GM04503 (cell line): ENCODE measurements around the gene XRRA1.
"Not testable (repeated sequence)": the region's sequence is repeated elsewhere in the genome, so short reads cannot be mapped to it uniquely, and the experiment has no call there.

Experiments used
- DNase-seq: peaks from one replicate; pipeline ENCODE4 v3.0.0-alpha.2; 2012; ENCODE audit warnings: low read depth

The XRRA1 gene

GRCh38 chr11:74895340-74896116 lies 53.4 kb downstream of the XRRA1 start:
- no peak for DNase-seq

GRCh38 chr11:74893015-74893414 lies 55.9 kb downstream of the XRRA1 start:
- not testable (repeated sequence) for DNase-seq

GRCh38 chr11:74877132-74877531 lies 71.8 kb downstream of the XRRA1 start:
- DNase-seq, result no peak

GRCh38 chr11:74871037-74871436 lies 77.9 kb downstream of the XRRA1 start:
- no peak for DNase-seq

- DNase-seq, result peak; percentile 11
These were observed 78.4 kb downstream of the XRRA1 start for GRCh38 chr11:74870485-74870884.

GRCh38 chr11:74866557-74866956 lies 82.3 kb downstream of the XRRA1 start:
- no peak for DNase-seq

- no peak for DNase-seq
These were observed 85.5 kb downstream of the XRRA1 start for GRCh38 chr11:74863410-74863809.

GRCh38 chr11:74860743-74861142 lies 88.1 kb downstream of the XRRA1 start:
- no peak for DNase-seq

GRCh38 chr11:74853223-74853622 lies 95.7 kb downstream of the XRRA1 start:
- DNase-seq, result no peak

- peak; percentile 37 for DNase-seq
These were observed 99.1 kb downstream of the XRRA1 start for GRCh38 chr11:74849525-74850391.

GRCh38 chr11:74847895-74848294 lies 101.0 kb downstream of the XRRA1 start:
- DNase-seq, result no peak

GRCh38 chr11:74847395-74847794 lies 101.5 kb downstream of the XRRA1 start:
- DNase-seq, result no peak

- no peak for DNase-seq
These were observed 102.1 kb downstream of the XRRA1 start for GRCh38 chr11:74846770-74847169.

- no peak for DNase-seq
These were observed 102.8 kb downstream of the XRRA1 start for GRCh38 chr11:74845978-74846517.

GRCh38 chr11:74844865-74845264 lies 104.0 kb downstream of the XRRA1 start:
- DNase-seq, result no peak

- no peak for DNase-seq
These were observed 104.8 kb downstream of the XRRA1 start for GRCh38 chr11:74844072-74844471.

GRCh38 chr11:74842967-74843366 lies 105.9 kb downstream of the XRRA1 start:
- DNase-seq, result no peak

GRCh38 chr11:74840486-74840885 lies 108.4 kb downstream of the XRRA1 start:
- no peak for DNase-seq

GRCh38 chr11:74839971-74840370 lies 108.9 kb downstream of the XRRA1 start:
- DNase-seq, result no peak

- no peak for DNase-seq
These were observed 109.4 kb downstream of the XRRA1 start for GRCh38 chr11:74839446-74839845.

- DNase-seq, result no peak
These were observed 110.7 kb downstream of the XRRA1 start for GRCh38 chr11:74838188-74838587.

- DNase-seq, result no peak
These were observed 111.7 kb downstream of the XRRA1 start for GRCh38 chr11:74837191-74837590.

- DNase-seq, result no peak
These were observed 122.0 kb downstream of the XRRA1 start for GRCh38 chr11:74826901-74827300.
